Mammary epithelial cell (primary cell): Measurements from ENCODE around the gene IQCE.

Experiments used
- EZH2 ChIP-seq: IDR thresholded peaks from 2 replicates; pipeline ENCODE4 v1.6.1; 2012; ENCODE audit warnings: low read length, inconsistent platforms, borderline replicate concordance
- TF ChIP-seq, protein P1 (sequence below), 2 donors: IDR thresholded peaks in 1 of 2; conservative IDR thresholded peaks in 1 of 2; 2 replicates each; pipeline ENCODE4 v1.5.1; 2011 to 2012; ENCODE audit warnings: inconsistent platforms in 2 of 2, low read length in 2 of 2, mild to moderate bottlenecking in 2 of 2, control low read depth in 1 of 2, low read depth in 1 of 2; ENCODE audit not compliant: insufficient read depth in 1 of 2; ENCODE audit errors: extremely low read depth in 1 of 2

DNA sequence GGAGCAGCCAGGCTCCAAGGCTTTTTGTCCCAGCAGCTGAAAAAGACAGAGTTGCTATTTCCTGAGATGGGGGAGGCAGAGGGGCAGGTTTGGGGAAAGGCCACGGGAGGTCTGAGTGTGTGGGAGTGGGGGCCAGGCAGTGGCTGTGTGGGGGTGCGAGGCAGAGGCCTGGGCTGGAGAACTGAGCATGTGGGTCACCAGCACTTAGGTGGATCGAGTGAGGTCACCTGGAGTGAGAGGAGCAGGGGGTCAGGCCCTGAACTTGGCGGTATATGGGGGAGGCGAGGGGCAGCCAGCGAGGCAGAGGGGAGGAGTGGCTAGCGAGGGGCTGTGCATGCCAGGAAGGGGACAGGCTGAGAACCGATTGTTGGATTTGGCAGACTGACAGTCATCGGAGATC is 28.4 kb downstream of the IQCE start:
- TF ChIP-seq EZH2: no peak
- TF ChIP-seq, protein P1, sequence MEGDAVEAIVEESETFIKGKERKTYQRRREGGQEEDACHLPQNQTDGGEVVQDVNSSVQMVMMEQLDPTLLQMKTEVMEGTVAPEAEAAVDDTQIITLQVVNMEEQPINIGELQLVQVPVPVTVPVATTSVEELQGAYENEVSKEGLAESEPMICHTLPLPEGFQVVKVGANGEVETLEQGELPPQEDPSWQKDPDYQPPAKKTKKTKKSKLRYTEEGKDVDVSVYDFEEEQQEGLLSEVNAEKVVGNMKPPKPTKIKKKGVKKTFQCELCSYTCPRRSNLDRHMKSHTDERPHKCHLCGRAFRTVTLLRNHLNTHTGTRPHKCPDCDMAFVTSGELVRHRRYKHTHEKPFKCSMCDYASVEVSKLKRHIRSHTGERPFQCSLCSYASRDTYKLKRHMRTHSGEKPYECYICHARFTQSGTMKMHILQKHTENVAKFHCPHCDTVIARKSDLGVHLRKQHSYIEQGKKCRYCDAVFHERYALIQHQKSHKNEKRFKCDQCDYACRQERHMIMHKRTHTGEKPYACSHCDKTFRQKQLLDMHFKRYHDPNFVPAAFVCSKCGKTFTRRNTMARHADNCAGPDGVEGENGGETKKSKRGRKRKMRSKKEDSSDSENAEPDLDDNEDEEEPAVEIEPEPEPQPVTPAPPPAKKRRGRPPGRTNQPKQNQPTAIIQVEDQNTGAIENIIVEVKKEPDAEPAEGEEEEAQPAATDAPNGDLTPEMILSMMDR (conservative IDR thresholded peaks at IDR 0.05 in 1 of 2, IDR thresholded peaks at IDR 0.05 in 1 of 2; ENCODE audit: extremely low read depth in 1 of 2, insufficient read depth in 1 of 2, low read depth in 1 of 2, low read length in 2 of 2): no peak
